ENCODE data around the gene GRAMD1A.

GRAMD1A gene

GRCh38 chr19:35063940-35064818 lies 64.1 kb downstream of the GRAMD1A start:
- no peak for TF ChIP-seq CTCF (IDR thresholded peaks at IDR 0.05; ENCODE audit: borderline replicate concordance, control extremely low read depth, extremely low read depth, insufficient read depth, missing control alignments)
- in situ Hi-C loops (cut with MboI; ENCODE audit: low sequenced_read_pairs, unreplicated experiment), result no loop called here
- DNase-seq (ENCODE audit: low spot score), result no peak

- TF ChIP-seq CTCF (IDR thresholded peaks at IDR 0.05; ENCODE audit: borderline replicate concordance, control extremely low read depth, extremely low read depth, insufficient read depth, missing control alignments), result no peak
- no peak for DNase-seq (ENCODE audit: low spot score)
- in situ Hi-C loops (cut with MboI; ENCODE audit: low sequenced_read_pairs, unreplicated experiment), result no loop called here
Measured at GRCh38 chr19:35065574-35065973, 65.5 kb downstream of the GRAMD1A start.

- DNase-seq (ENCODE audit: low spot score), result no peak
- no peak for TF ChIP-seq CTCF (IDR thresholded peaks at IDR 0.05; ENCODE audit: borderline replicate concordance, control extremely low read depth, extremely low read depth, insufficient read depth, missing control alignments)
- in situ Hi-C loops (cut with MboI; ENCODE audit: low sequenced_read_pairs, unreplicated experiment), result no loop called here
Measured at GRCh38 chr19:35066121-35066520, 66.0 kb downstream of the GRAMD1A start.

- TF ChIP-seq CTCF (IDR thresholded peaks at IDR 0.05; ENCODE audit: borderline replicate concordance, control extremely low read depth, extremely low read depth, insufficient read depth, missing control alignments), result peak; percentile 90
- peak; percentile 92 for DNase-seq (ENCODE audit: low spot score)
- in situ Hi-C loops (cut with MboI; ENCODE audit: low sequenced_read_pairs, unreplicated experiment), result no loop called here
Measured at GRCh38 chr19:35066691-35067563, 66.8 kb downstream of the GRAMD1A start.

GRCh38 chr19:35068941-35069634 lies 69.0 kb downstream of the GRAMD1A start:
- in situ Hi-C loops (cut with MboI; ENCODE audit: low sequenced_read_pairs, unreplicated experiment), result no loop called here
- DNase-seq (ENCODE audit: low spot score), result no peak
- no peak for TF ChIP-seq CTCF (IDR thresholded peaks at IDR 0.05; ENCODE audit: borderline replicate concordance, control extremely low read depth, extremely low read depth, insufficient read depth, missing control alignments)

- no peak for DNase-seq (ENCODE audit: low spot score)
- TF ChIP-seq CTCF (IDR thresholded peaks at IDR 0.05; ENCODE audit: borderline replicate concordance, control extremely low read depth, extremely low read depth, insufficient read depth, missing control alignments), result no peak
- in situ Hi-C loops (cut with MboI; ENCODE audit: low sequenced_read_pairs, unreplicated experiment), result no loop called here
Measured at GRCh38 chr19:35069696-35070095, 69.6 kb downstream of the GRAMD1A start.

All from GM13976 (cell line).